Astrocyte (in vitro differentiated cells and primary cell): ENCODE measurements around the gene DOK6.

ENCODE experiments used
- EZH2 ChIP-seq: IDR thresholded peaks from 2 replicates; pipeline ENCODE4 v1.6.1; 2012; ENCODE audit warnings: mild to moderate bottlenecking, low read length, inconsistent platforms; ENCODE audit not compliant: insufficient read depth
- TF ChIP-seq, protein P1 (sequence below): IDR thresholded peaks from 2 replicates; pipeline ENCODE4 v1.5.1; 2011; ENCODE audit warnings: low read depth, mild to moderate bottlenecking, inconsistent platforms, low read length, moderate library complexity; ENCODE audit not compliant: insufficient read depth

DNA sequence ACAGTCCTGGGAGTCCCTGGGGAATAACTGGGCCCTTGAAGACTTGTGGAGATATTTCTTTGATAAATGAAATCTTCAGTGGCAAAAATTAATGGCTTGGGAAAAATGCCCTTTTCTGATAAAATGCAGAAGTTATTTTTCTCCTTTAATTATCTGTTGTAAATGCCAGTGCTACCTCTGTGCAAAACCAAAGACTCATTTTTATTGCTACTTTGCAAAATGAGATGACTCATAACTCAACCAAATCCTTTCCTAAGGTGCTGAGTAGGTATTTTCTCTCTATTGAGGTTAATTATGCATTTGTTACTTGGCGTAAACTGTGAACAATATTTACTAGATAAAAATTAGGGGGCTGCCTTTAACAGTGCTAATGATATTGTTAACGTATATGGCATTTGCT, 163.9 kb downstream of the DOK6 start:
- TF ChIP-seq, protein P1, sequence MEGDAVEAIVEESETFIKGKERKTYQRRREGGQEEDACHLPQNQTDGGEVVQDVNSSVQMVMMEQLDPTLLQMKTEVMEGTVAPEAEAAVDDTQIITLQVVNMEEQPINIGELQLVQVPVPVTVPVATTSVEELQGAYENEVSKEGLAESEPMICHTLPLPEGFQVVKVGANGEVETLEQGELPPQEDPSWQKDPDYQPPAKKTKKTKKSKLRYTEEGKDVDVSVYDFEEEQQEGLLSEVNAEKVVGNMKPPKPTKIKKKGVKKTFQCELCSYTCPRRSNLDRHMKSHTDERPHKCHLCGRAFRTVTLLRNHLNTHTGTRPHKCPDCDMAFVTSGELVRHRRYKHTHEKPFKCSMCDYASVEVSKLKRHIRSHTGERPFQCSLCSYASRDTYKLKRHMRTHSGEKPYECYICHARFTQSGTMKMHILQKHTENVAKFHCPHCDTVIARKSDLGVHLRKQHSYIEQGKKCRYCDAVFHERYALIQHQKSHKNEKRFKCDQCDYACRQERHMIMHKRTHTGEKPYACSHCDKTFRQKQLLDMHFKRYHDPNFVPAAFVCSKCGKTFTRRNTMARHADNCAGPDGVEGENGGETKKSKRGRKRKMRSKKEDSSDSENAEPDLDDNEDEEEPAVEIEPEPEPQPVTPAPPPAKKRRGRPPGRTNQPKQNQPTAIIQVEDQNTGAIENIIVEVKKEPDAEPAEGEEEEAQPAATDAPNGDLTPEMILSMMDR, result no peak
- no peak for TF ChIP-seq EZH2
